Ishikawa (cell line): Measurements from ENCODE around the gene TAGLN2.

Source experiments
- CEBPB ChIP-seq: IDR thresholded peaks from 2 replicates; pipeline ENCODE4 v1.6.1; 2012
- CREB1 ChIP-seq: IDR thresholded peaks from 2 replicates; pipeline ENCODE4 v1.6.1; 2012; ENCODE audit warnings: low read depth
- EGR1 ChIP-seq: IDR thresholded peaks from 2 replicates; pipeline ENCODE4 v1.6.1; 2012
- EP300 ChIP-seq: IDR thresholded peaks from 2 replicates; pipeline ENCODE4 v1.6.1; 2012; ENCODE audit warnings: borderline replicate concordance
- REST ChIP-seq: IDR thresholded peaks from 2 replicates; pipeline ENCODE4 v1.6.1; 2012; ENCODE audit warnings: low read depth, mild to moderate bottlenecking
- TAF1 ChIP-seq: IDR thresholded peaks from 2 replicates; pipeline ENCODE4 v1.6.1; 2012; ENCODE audit warnings: low read depth, mild to moderate bottlenecking
- YY1 ChIP-seq: IDR thresholded peaks from 2 replicates; pipeline ENCODE4 v1.6.1; 2012; ENCODE audit warnings: low read depth

DNA sequence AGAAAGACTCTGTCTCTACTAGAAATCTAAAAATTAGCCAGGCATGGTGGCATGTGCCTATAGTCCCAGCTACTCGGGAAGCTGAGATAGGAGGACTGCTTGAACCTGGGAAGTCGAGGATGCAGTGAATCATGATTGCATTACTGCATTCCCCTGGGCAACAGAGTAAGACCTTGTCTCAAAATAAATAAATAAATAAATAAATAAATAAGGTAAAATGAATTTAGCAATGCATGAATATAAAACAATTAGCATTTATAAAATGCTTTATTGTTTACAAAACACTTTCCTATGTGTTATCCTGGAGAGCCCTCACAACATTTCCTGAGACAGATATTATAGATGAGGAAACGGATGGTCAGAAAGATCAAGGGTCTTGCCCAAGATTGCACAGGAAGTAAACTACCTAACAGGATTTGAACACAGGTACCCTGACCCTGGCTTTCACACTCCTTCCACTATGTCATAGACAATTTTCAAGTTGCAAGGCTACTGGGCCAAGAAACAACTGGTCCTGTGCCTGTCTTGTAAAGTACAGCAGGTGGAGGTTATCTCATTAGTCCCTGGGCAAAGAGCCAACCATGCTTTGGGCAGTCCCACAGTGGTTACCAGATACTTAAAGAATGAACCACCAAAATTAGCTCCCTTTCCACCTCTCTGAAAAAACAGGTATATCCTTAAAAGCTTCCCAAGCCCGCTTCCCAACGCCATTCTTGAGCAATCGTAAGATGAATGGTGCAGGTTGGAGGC is 47.4 kb downstream of the TAGLN2 start:
- TF ChIP-seq REST (no peak), TAF1 (no peak), YY1 (no peak), CREB1 (no peak), CEBPB (no peak), EP300 (no peak), EGR1 (no peak)
